GM13977 (cell line): ENCODE data around the gene RCAN2.

Experiments used
- DNase-seq: peaks from one replicate; pipeline ENCODE4 v3.0.0; 2012; ENCODE audit warnings: low spot score
- CTCF ChIP-seq: IDR thresholded peaks from 2 replicates; pipeline ENCODE4 v1.5.1; 2012; ENCODE audit warnings: mild to moderate bottlenecking, control low read depth; ENCODE audit not compliant: insufficient read depth; ENCODE audit errors: extremely low read depth, missing control alignments
- in situ Hi-C: fragments of 300-500 bp; cut with MboI; formaldehyde crosslinking; loops from one replicate; pipeline ENCODE4 v1.12.0; 2022; ENCODE audit warnings: low sequenced_read_pairs, low pct_unique_long_range_greater_than_20kb, mixed read lengths, inconsistent platforms; ENCODE audit not compliant: unreplicated experiment

Gene RCAN2

GRCh38 chr6:46274502-46274901, 216.7 kb downstream of the RCAN2 start:
- in situ Hi-C loops, result no loop called here
- TF ChIP-seq CTCF, result no peak
- no peak for DNase-seq

- TF ChIP-seq CTCF, result no peak
- no peak for DNase-seq
- in situ Hi-C loops, result no loop called here
These were observed 217.3 kb downstream of the RCAN2 start for GRCh38 chr6:46273911-46274310.

- in situ Hi-C loops, result no loop called here
- no peak for TF ChIP-seq CTCF
- no peak for DNase-seq
These were observed 219.5 kb downstream of the RCAN2 start for GRCh38 chr6:46271728-46272127.

- no peak for DNase-seq
- no peak for TF ChIP-seq CTCF
- in situ Hi-C loops, result no loop called here
These were observed 220.1 kb downstream of the RCAN2 start for GRCh38 chr6:46271107-46271506.

- no peak for DNase-seq
- TF ChIP-seq CTCF, result no peak
- in situ Hi-C loops, result no loop called here
These were observed 220.9 kb downstream of the RCAN2 start for GRCh38 chr6:46270336-46270735.

GRCh38 chr6:46269447-46270229, 221.6 kb downstream of the RCAN2 start:
- in situ Hi-C loops, result no loop called here
- no peak for TF ChIP-seq CTCF
- DNase-seq, result no peak
